Cerebellar cortex (tissue), 1 donor: Measurements from ENCODE around the gene VPS37D.
"Not testable (repeated sequence)": the region's sequence is repeated elsewhere in the genome, so short reads cannot be mapped to it uniquely, and the experiment has no call there.

Experiments used
- DNase-seq: peaks from one replicate; pipeline ENCODE4 v3.0.0-alpha.2; 2015; ENCODE audit warnings: low spot score

The VPS37D gene

GRCh38 chr7:73706126-73707044, 38.8 kb downstream of the VPS37D start:
- DNase-seq = no peak

GRCh38 chr7:73707045-73707631, 39.5 kb downstream of the VPS37D start:
- DNase-seq = no peak

- DNase-seq = no peak
Observed at GRCh38 chr7:73708961-73709549, 41.4 kb downstream of the VPS37D start.

- no peak for DNase-seq
Observed at GRCh38 chr7:73712773-73713172, 45.1 kb downstream of the VPS37D start.

GRCh38 chr7:73713319-73713718, 45.7 kb downstream of the VPS37D start:
- DNase-seq = not testable (repeated sequence)

- no peak for DNase-seq
Observed at GRCh38 chr7:73715648-73716317, 48.2 kb downstream of the VPS37D start.

- DNase-seq = no peak
Observed at GRCh38 chr7:73716318-73716890, 48.8 kb downstream of the VPS37D start.

GRCh38 chr7:73717025-73717807, 49.6 kb downstream of the VPS37D start:
- DNase-seq = no peak

- no peak for DNase-seq
Observed at GRCh38 chr7:73717991-73718405, 50.4 kb downstream of the VPS37D start.

GRCh38 chr7:73718438-73718881, 50.8 kb downstream of the VPS37D start:
- no peak for DNase-seq

GRCh38 chr7:73718905-73719805, 51.5 kb downstream of the VPS37D start, which contains the start of gene STX1A:
STX1A (minus strand) TSS chr7:73719669; CDS start chr7:73719631, 38 bp downstream.
- peak; percentile 60 for DNase-seq

- DNase-seq = no peak
Observed at GRCh38 chr7:73719806-73720169, 52.2 kb downstream of the VPS37D start.

GRCh38 chr7:73720443-73720842, 52.8 kb downstream of the VPS37D start:
- not testable (repeated sequence) for DNase-seq

GRCh38 chr7:73721377-73721817, 53.8 kb downstream of the VPS37D start:
- DNase-seq = peak; percentile 96
